HG03135 (cell line): Measurements from ENCODE around the gene CPNE4.
"Not testable (repeated sequence)": the region's sequence is repeated elsewhere in the genome, so short reads cannot be mapped to it uniquely, and the experiment has no call there.

Experiments
- ATAC-seq: cut with Tn5 transposase; IDR thresholded peaks from one replicate; pipeline ENCODE4 v1.9.1; 2021; ENCODE audit warnings: mild to moderate bottlenecking, moderate library complexity; ENCODE audit not compliant: unreplicated experiment

Gene CPNE4

DNA sequence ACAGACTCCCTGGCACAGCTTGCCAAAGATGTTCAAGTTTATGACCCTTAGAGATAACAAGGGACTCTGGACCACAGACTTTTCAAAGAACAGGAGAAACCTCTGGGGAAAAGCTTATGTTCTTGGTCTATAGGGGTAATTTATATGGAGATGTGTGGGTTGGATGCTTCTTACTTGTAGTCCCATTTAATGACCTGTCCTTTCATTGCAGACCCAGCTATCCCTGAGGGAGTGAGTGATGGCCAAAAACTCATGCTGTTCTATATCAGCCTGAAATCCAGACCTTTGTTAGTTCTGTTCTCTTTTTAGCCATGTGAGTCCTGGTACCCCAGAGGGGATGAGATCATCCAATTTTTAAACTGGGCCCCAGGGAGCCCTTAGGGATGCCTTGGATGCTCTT lies 488.4 kb downstream of the CPNE4 start:
- ATAC-seq = no peak

DNA sequence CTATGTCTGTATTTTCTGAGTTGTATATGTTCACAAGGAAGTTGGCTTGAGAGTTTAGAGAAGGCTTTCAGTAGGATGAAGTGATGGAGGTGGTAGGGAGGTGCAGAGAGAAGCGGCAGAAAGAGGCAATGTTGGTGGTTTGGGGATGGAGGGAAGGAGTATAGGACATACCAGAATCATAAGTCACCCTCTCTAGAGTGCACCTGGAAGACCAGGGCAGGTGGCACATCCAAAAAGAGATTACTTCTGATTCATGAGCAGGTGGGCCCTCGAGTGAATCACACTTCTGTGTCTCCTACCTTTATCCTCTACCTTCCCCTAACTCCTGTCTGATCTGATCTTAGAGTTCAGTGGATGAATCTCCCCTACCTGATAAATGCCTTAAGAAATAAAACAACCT lies 490.3 kb downstream of the CPNE4 start:
- ATAC-seq = no peak

DNA sequence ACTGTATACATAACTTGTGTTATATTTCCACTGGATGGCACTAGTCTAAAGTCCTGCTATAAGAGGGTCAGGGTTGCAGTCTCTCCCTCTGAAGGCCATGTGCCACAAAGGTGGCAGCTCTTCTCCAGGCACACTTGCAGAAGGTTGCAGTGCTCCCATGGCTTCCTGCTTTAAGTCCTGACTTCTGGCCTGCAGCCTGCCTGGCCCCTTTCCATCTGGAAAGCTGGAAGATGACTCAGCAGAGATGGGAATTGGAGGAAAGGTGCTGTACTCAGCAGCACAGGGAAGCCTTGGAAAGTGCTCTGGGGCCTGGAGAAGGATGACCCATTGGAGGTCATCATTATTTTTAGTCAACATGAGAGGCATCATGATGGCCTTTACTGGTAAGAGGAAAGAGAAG lies 491.1 kb downstream of the CPNE4 start:
- no peak for ATAC-seq

DNA sequence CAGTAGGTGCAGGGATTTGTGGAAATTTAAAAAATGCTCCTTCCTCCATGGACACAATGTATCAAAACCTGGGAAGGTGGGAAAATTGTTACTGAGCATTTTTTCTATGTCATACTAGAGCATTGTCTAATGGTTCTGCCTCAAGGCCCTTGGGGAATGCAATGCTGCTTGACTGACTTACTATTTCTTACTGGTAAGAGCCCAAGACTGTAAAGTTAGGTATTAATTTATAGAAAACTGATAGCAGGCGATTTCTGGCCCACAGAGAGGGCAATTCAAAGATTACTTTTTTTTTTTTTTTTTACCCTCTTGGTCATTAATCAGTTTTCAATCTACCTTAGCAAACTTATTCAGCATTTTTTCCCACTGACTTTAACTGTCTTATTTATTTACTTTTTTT lies 493.5 kb downstream of the CPNE4 start:
- no peak for ATAC-seq

DNA sequence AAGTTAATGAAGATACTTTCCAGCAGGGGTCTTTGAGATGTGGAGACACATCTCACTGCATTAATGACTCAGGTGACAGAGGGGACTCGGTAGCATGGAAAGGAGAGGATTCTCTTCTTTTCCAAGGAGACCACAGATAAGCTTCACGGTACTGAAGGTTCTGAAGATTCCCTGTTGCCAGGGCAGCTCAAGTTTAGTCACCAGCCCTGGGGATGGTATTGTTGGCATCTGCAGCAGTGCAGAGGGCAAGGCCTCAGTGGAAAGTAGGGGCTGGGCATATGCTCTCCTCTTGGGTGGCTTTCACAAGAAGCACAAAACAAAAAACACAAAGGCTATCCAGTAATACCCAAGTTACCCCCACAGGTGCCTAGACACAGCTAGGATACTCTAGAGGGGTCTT lies 494.0 kb downstream of the CPNE4 start:
- no peak for ATAC-seq

DNA sequence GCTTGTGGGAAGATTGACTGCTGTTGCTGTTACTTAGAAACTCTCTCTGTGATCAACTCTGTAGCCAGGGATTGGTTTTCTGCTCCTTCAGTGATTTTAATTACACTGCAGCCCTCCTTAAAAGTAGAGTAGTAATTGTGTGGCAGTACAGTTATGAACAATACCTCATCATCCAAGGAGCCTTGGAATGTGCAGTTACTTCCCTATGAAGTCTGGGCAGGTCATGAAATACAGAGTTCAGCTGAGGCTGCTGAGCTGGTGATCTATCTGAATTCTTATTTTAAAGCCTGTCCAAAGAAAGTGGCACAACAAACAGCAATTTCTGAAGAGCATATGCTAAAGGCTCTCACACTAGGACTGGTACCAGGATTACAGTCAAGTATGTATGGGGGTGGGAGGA lies 494.7 kb downstream of the CPNE4 start:
- no peak for ATAC-seq

DNA sequence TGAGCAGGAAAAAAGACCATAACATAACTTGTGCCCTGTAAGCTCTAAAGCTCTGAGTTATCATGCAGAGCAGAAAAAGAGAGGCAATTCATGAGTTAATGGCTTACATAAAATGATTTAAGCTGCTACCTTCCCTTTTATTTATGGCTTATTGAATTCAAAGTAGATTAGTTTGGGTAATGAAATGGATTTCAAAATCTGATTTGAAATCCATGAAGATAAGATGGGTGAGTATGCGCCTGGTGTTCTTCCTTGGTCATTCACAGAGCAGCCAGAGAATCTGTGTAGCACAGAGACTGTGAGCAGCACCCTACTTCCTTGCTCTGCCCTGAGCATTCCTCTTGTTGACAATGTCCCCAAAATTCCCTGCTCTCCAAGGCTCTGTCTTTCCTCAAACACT lies 495.8 kb downstream of the CPNE4 start:
- no peak for ATAC-seq

DNA sequence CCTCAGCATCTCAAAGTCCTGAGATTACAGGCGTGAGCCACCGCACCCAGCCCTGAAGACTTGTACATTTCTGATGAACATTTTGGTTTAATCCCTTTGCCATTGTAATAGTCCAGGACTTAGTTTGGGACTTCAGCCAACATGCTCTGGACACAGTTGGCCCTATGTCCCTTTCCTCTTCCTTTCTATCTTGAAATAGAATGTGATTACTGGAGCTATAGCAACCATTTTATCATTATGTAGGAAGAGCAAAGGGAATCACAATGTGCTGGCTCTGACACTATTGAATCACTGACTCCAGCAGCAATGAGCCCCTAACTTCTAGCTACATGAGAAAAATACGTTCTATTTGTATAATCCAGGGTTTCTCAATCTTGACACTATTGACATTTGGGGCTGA lies 497.3 kb downstream of the CPNE4 start:
- no peak for ATAC-seq

DNA sequence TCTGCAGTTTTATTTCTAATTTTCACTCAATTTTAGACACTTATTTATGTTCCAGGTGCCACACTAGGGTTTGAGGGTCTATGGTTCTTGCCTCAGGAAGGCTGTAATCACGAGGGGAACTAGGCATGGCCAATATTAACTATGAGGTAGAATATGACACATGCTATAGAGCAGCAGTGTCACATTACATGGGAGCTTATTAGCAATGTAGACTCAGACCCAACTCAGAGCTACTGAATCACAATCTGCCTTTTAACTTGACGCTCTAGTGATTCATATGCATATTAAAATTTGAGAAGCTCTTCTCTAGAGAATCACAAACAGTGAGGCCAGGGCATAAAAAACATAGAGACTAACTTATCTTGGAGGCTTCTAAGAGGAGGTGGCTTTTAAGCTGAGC lies 499.2 kb downstream of the CPNE4 start:
- ATAC-seq = no peak

DNA sequence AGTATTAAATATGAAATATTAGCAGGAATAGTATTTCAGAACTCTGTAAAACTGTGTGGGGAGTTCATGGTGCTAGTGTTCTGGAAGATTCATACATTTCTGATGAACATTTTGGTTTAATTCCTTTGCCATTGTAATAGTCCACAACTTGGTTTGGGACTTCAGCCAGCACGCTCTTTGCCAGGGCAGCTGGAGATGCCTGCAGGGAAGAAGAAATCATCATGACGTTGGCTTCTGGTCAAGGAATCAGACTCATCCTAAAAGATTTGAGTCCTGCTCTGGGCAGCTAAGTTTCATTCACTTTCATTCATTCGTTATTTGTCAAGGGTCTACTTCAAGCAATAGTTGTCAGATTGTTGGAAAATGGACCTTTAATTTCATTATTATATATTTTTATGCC lies 499.7 kb downstream of the CPNE4 start:
- ATAC-seq = no peak

DNA sequence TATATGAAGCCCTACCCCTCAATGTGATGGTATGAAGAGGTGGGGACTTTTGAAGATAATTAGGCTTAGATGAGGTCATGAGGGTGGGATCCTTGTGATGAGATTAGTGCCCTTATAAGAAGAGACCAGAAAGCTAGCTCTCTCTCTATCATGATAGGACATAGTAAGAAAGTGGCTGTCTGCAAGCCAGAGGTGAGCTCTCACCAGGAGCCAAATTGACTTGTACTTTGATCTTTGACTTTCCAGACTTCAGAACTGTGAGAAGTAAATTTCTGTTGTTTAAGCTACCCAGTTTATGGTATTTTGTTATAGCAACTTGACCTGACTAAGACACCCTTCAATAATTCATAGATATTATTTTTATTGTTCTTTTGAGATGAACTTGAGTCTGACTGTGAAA lies 502.2 kb downstream of the CPNE4 start:
- ATAC-seq = no peak

DNA sequence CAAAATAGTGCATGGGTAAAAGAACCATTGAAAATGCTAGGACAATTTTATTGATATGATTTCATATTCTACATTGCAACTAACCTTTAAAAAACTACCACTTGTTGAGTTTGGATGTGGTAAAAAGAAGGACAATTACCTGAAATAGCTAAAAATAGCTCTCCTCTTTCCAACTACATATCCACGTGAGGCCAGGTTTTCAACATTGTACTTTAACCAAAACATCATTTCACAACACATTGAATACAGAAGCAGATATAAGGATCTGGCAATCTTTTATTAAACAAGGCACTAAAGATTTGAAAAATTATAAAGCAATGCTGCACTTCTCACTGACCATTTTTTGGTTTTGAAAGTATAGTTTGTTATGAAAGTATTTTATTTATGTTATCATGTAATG lies 504.0 kb downstream of the CPNE4 start:
- no peak for ATAC-seq

DNA sequence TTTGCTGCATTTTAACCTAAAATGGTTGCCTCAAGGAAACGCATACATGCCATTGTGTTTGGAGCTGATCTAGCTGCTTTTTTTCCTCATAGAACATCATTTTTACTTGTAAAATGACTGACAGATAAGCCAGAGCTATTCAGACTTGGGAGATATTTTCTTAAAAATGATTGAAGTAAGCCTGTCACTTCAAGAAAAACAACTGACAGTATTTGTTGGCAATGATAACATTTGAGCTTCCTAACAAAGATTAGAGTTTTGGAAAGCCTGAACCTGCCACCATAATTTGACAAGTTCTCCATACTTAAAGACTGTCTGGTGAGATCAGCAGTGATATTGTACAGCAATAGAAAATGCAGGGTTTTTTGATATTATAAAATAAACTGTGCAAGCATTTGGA lies 504.4 kb downstream of the CPNE4 start:
- ATAC-seq = no peak

DNA sequence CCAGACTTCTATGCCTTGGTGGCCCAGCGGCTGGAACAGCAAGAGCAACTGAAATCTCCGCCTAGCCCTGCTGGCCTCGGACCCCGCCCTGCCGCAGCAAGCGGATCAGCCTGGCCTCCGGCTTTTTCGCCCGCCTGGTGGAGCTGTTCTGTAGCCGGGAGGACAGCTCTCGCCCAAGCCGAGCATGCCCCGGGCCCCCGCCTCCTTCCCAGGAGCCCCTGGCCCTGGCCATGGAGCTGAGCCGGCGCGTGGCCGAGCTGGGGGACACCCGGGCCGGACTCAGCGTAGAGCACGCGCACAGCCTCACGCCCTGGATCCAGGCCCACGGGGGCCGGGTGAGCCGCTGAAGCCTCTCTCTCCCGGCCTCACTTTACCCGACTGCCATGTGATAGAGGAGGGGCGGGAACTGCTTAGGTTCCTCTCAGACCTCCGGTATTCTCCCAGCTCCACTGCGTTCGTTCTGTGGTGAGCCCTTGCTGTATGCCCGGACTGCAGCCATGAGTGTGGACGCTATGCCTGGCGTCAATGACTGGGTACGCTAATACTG lies 507.9 kb downstream of the CPNE4 start:
- ATAC-seq = no peak

DNA sequence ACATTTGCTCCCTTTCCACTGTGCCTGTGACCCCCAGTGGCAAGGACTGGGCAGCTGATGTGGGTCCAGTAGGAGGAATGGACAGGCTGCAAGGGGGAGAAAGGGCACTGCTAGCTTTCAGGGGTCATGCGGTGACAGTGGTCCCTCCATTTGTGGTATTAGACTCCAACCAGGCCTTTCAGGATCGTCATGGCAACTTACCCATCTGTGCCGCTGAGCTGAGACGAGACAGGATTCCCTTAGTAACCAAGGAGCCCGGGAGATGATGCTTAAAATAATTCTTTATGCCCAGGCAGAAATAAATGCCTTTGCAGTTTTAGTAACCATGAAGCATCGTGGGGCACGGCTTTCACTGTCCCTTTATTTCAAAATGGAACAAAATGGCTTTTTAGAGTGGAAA lies 516.1 kb downstream of the CPNE4 start:
- no peak for ATAC-seq

DNA sequence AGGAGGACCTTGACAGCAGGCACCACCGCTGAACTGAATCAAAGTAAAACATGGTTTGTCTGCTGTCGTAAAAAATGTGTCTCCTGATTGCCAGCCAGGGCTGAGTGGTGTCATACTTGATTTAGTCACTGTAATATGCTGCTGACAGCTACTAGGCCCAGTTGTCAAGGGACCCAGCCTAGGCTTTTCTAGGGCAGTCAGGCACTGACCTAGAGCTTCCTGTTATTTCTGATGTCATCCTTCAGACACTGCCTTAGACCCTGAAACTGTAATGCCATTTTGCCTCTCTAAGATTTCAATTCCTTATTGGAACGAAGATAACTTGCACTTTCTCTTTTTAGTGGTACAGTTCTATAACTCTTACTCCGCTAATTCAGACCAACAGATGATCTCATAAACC lies 529.4 kb downstream of the CPNE4 start:
- ATAC-seq = no peak

DNA sequence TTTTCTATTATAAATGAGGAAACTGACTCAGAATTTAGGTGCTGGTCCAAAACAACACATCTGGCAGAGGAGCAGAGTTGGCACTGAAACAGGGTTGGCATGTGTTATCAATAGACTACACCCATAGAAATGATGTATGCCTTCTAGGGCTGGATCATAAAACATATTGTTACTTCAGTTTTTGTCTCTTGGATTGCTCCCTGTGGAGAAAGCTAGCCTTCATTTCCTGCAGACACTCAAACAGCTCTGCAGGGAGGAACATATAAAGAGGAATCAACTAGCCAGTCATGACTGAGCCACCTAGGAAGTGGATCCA lies 531.5 kb downstream of the CPNE4 start:
- ATAC-seq = no peak

DNA sequence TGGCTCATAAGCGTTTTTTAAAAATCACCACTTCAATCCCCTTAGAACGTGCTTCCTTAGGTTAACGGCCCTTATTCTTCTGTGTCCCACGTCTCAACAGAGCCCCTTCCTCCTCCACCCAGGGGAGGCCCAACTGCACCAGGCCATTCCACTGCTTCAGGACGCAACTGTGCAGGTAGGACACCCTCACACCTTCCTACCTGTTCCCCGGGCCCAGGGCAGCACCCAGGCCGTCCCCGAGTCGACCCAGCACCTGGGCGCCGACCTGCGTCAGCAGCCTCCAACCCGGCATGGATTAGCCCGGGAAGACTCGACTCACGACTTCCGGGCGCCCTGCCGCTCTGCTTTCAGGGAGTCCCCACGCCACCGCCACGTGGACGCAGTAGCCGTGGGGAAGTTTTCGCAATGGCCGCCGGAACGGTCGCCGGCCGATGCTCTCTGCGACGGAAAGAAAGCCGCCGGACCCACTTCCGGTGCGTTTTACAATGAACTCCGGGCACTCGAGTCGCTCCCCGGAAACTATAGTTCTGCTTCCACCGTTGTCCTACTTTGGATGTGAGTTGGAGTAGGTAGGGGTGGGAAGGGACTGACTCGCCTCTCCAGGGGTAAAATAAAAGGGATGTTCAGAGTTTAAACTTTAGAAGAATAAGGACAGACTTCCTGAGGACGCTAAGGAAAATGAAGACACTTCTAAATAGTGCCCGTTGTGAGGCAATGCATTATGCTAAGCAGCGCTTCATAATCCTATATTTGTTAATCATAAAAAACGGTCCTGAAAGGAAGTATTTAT lies 532.1 kb downstream of the CPNE4 start, which contains the start of gene MRPL3:
Gene MRPL3, minus strand, starts transcription at position 442 of the 790 bp plus-strand sequence. Its CDS starts 150 bp downstream, at position 292.
- ATAC-seq = peak; percentile 96

DNA sequence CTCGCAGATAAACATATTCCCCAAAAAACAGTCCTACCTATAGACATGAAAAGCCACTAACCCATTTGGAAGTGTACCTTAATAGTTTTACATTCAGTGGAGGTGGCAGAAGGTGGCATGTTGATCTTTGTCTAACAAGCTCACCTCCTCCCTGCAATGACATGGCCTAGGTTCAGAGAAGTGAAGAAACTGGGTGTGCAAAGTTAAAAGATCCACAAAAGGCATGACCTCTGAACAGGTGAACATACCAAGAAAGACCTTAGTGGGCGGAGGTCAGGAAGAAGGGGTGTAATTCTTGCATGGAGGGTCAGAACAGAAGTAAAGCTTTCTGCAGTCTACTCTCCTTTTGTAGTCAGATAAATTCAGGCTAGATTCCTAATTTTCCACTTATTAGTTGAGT lies 532.9 kb downstream of the CPNE4 start:
- ATAC-seq = no peak

DNA sequence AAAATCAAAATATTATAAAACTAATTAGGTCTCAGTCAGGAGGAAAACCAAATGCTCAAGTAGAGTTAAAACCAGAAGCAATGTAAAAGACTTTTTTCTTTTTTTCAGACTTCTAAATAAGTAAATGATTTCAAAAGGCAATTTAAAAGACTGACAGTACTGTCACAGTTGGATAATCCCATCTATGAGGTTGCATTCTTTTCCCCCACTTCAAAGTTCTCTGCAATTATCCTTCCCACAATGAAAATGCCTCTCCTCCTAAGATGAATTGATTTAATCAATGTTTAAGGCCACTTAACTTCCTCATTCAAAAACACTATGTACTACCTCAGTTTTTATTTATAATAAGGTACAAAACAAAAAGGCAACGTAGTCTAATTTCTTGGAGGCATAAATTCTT lies 540.1 kb downstream of the CPNE4 start:
- no peak for ATAC-seq

DNA sequence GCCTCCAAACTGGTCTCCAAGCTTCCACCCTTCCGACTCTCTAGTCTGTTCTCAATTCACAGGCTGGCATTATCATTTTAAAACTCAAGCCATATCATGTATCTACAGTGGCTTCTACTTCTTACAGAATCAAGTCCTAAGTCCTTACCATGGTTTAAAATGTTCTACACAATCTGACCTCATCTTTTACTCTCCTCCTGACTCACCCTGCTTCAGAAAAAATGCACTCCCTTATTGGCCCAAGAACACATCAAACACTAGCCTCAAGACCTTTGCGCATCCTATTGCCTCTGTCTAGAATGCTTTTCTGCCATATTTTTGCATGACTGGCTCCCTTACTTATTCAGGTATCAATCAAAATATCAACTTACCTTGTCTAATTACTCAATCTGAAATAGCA lies 543.0 kb downstream of the CPNE4 start:
- no peak for ATAC-seq

DNA sequence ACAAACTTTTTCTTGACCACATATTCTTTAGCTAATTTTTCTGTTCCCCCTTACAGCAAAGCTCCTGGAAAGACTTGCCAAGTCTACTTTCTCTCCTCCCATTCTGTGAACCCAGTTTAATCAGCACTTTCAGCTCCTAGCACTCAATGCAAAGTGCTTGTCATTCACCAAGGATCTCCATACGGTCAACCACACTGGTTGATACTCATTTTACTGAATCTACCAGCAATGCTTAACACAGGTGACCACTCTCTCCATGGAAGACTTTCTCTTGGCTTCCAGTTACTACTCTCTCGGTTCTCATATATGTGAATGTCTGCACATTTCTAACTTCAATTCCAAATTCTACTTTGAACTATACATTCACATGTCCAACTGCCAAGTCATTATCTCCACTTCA lies 543.7 kb downstream of the CPNE4 start:
- ATAC-seq = no peak

DNA sequence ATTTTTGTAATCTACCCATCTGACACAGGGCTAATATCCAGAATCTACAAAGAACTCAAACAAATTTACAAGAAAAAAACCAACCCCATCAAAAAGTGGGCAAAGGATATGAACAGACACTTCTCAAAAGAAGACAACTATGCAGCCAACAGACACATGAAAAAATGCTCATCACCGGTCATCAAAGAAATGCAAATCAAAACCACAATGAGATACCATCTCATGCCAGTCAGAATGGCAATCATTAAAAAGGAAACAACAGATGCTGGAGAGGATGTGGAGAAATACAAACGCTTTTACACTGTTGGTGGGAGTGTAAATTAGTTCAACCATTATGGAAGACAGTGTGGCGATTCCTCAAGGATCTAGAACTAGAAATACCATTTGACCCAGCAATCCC lies 548.3 kb downstream of the CPNE4 start:
- not testable (repeated sequence) for ATAC-seq
